H1 (cell line): Measurements from ENCODE around the gene NYAP2. TPM values are rescaled to one million over a fixed set of nuclear protein-coding genes. Genes with fewer than 3 reads are reported as not detected.

Experiments used
- CTCF ChIA-PET: fragments of 300-600 bp; sonication (Branson Sonifier 250); formaldehyde crosslinking; loops from one replicate; lab custom pipeline; 2021; ENCODE audit not compliant: partially characterized antibody; lab: Charles Lee
- POLR2A ChIA-PET: fragments of 300-600 bp; sonication (Branson Sonifier 250); formaldehyde crosslinking; loops from one replicate; lab custom pipeline; 2021; ENCODE audit warnings: inconsistent platforms; ENCODE audit not compliant: partially characterized antibody; lab: Charles Lee
- DNase-seq, 2 experiments: peaks; one replicate each; pipeline versions ENCODE4 v3.0.0 to v3.0.0-alpha.2; 2010 to 2022; ENCODE audit warnings: low spot score in 2 of 2, low read depth in 1 of 2, mixed read lengths in 1 of 2
- FAIRE-seq: peaks from 2 replicates; lab custom pipeline; 2011; peaks lifted over from hg19 to GRCh38; lab: Jason Lieb, UNC
- H2AFZ ChIP-seq: 2 replicates; pipeline ENCODE4 v1.8.1; 2012; ENCODE audit warnings: low read length, inconsistent platforms
- H2AK5ac ChIP-seq: 2 replicates; pipeline ENCODE4 v1.6.1; 2013; ENCODE audit warnings: low read depth, low read length
- H2BK120ac ChIP-seq: replicated peaks from 2 replicates; pipeline ENCODE3; 2013; ENCODE audit warnings: low read depth, low read length, inconsistent platforms
- H2BK12ac ChIP-seq: 2 replicates; pipeline ENCODE4 v1.6.1; 2013; ENCODE audit warnings: low read depth, low read length
- H2BK15ac ChIP-seq: 2 replicates; pipeline ENCODE4 v1.6.1; 2013; ENCODE audit warnings: low read length
- H2BK20ac ChIP-seq: 2 replicates; pipeline ENCODE4 v1.6.1; 2013; ENCODE audit warnings: low read length
- H2BK5ac ChIP-seq: 2 replicates; pipeline ENCODE4 v1.6.1; 2013; ENCODE audit warnings: low read depth, low read length
- H3K14ac ChIP-seq: 2 replicates; pipeline ENCODE4 v1.6.1; 2013; ENCODE audit warnings: inconsistent platforms; ENCODE audit not compliant: insufficient read length
- H3K18ac ChIP-seq: 2 replicates; pipeline ENCODE4 v1.6.1; 2013; ENCODE audit warnings: low read length; ENCODE audit errors: extremely low read depth
- H3K23ac ChIP-seq: 2 replicates; pipeline ENCODE4 v1.6.1; 2013; ENCODE audit warnings: inconsistent platforms; ENCODE audit not compliant: insufficient read length
- H3K23me2 ChIP-seq: 2 replicates; pipeline ENCODE4 v1.6.1; 2013; ENCODE audit warnings: low read depth, low read length
- H3K27ac ChIP-seq: 2 replicates; pipeline ENCODE4 v1.6.1; 2011; ENCODE audit warnings: low read depth, low read length, inconsistent platforms
- H3K27me3 ChIP-seq, 4 experiments: replicated peaks in 1 of 4; 1 replicate in 1 of 4; 2 replicates in 3 of 4; pipeline versions ENCODE4 v1.6.1 to v1.8.1; 2011 to 2013; ENCODE audit warnings: low read length in 3 of 4, mild to moderate bottlenecking in 3 of 4, inconsistent platforms in 2 of 4, mixed read lengths in 2 of 4, moderate library complexity in 1 of 4; ENCODE audit not compliant: control insufficient read depth in 3 of 4, insufficient read depth in 3 of 4; ENCODE audit errors: extremely low read depth in 1 of 4
- H3K36me3 ChIP-seq, 4 experiments: 2 replicates each; pipeline versions ENCODE4 v1.6.1 to v1.8.1; 2011 to 2013; ENCODE audit warnings: mild to moderate bottlenecking in 4 of 4, low read length in 3 of 4, moderate library complexity in 2 of 4, control low read depth in 1 of 4, inconsistent platforms in 1 of 4; ENCODE audit not compliant: insufficient read depth in 4 of 4, control insufficient read depth in 2 of 4
- H3K4ac ChIP-seq: replicated peaks from 2 replicates; pipeline ENCODE3; 2013; ENCODE audit warnings: low read length, low read depth, mixed read lengths, inconsistent platforms; ENCODE audit not compliant: insufficient read length
- H3K4me1 ChIP-seq, 4 experiments: replicated peaks in 1 of 4; 1 replicate in 1 of 4; 2 replicates in 3 of 4; pipeline versions ENCODE4 v1.6.1 to v1.8.1; 2011 to 2013; ENCODE audit warnings: low read length in 3 of 4, inconsistent platforms in 2 of 4, mixed read lengths in 1 of 4; ENCODE audit not compliant: insufficient read depth in 4 of 4, control insufficient read depth in 3 of 4
- H3K4me2 ChIP-seq, 2 experiments: 2 replicates each; pipeline versions ENCODE4 v1.6.1 to v1.8.1; 2011 to 2013; ENCODE audit warnings: low read depth in 2 of 2, low read length in 2 of 2, control low read depth in 1 of 2, inconsistent platforms in 1 of 2, mild to moderate bottlenecking in 1 of 2; ENCODE audit not compliant: insufficient read depth in 1 of 2
- H3K4me3 ChIP-seq, 4 experiments: fragments of 200-600, 300-600 bp in 1 of 4; sonication (generic), shearing (Covaris generic), sonication (Bioruptor Twin) in 1 of 4; 2 replicates each; pipeline versions ENCODE4 v1.5.1 to v1.8.1; 2011 to 2016; ENCODE audit warnings: low read length in 4 of 4, low read depth in 3 of 4, control low read depth in 2 of 4, inconsistent platforms in 2 of 4, mild to moderate bottlenecking in 2 of 4, mixed read lengths in 1 of 4, moderate library complexity in 1 of 4; ENCODE audit not compliant: insufficient read depth in 2 of 4; ENCODE audit errors: extremely low read depth in 1 of 4
- H3K56ac ChIP-seq: replicated peaks from 2 replicates; pipeline ENCODE3; 2013; ENCODE audit warnings: low read depth, mild to moderate bottlenecking, mixed read lengths, low read length, inconsistent platforms; ENCODE audit not compliant: insufficient read length
- H3K79me1 ChIP-seq: 2 replicates; pipeline ENCODE4 v1.6.1; 2013; ENCODE audit warnings: low read depth, low read length, control low read depth
- H3K79me2 ChIP-seq, 2 experiments: 2 replicates each; pipeline versions ENCODE4 v1.6.1 to v1.8.1; 2012 to 2013; ENCODE audit warnings: low read length in 2 of 2, mild to moderate bottlenecking in 2 of 2, inconsistent platforms in 1 of 2; ENCODE audit not compliant: insufficient read depth in 2 of 2, control insufficient read depth in 1 of 2
- H3K9ac ChIP-seq, 4 experiments: replicated peaks in 1 of 4; 1 replicate in 1 of 4; 2 replicates in 3 of 4; pipeline versions ENCODE4 v1.6.1 to v1.8.1; 2011 to 2013; ENCODE audit warnings: low read depth in 3 of 4, low read length in 3 of 4, control low read depth in 2 of 4, mild to moderate bottlenecking in 2 of 4, moderate library complexity in 2 of 4, inconsistent platforms in 1 of 4; ENCODE audit errors: extremely low read depth in 1 of 4
- H3K9me3 ChIP-seq, 2 experiments: 2 replicates each; pipeline versions ENCODE4 v1.6.1 to v1.8.1; 2012 to 2013; ENCODE audit warnings: mild to moderate bottlenecking in 2 of 2, moderate library complexity in 2 of 2, control low read depth in 1 of 2, inconsistent platforms in 1 of 2, low read depth in 1 of 2, low read length in 1 of 2, mixed read lengths in 1 of 2; ENCODE audit not compliant: insufficient read depth in 2 of 2
- H4K20me1 ChIP-seq, 2 experiments: replicated peaks in 1 of 2; 2 replicates each; pipeline versions ENCODE3 to v1.8.1; 2011 to 2013; ENCODE audit warnings: inconsistent platforms in 2 of 2, low read length in 2 of 2, mild to moderate bottlenecking in 1 of 2; ENCODE audit not compliant: insufficient read depth in 2 of 2, control insufficient read depth in 1 of 2
- H4K5ac ChIP-seq: 2 replicates; pipeline ENCODE4 v1.6.1; 2013; ENCODE audit warnings: low read length, low read depth, mixed read lengths, inconsistent platforms; ENCODE audit not compliant: insufficient read length
- H4K8ac ChIP-seq: 2 replicates; pipeline ENCODE4 v1.8.0; 2013; ENCODE audit warnings: mild to moderate bottlenecking, moderate library complexity, low read length, inconsistent platforms; ENCODE audit not compliant: insufficient read depth; ENCODE audit errors: extremely low read depth
- H4K91ac ChIP-seq: replicated peaks from 2 replicates; pipeline ENCODE3; 2013; ENCODE audit warnings: low read length, mixed read lengths, inconsistent platforms; ENCODE audit not compliant: insufficient read length
- CBX8 ChIP-seq: fragments of 300-800, 300-1000 bp; sonication (generic); IDR thresholded peaks from 2 replicates; pipeline ENCODE4 v1.7.1; 2016; ENCODE audit warnings: low read depth, low read length, borderline replicate concordance
- RAD21 ChIP-seq, 2 experiments: IDR thresholded peaks in 1 of 2; conservative IDR thresholded peaks in 1 of 2; 2 replicates each; pipeline ENCODE4 v1.6.1; 2011; ENCODE audit warnings: low read depth in 2 of 2, low read length in 2 of 2, improper control_type of control experiment in 1 of 2, inconsistent platforms in 1 of 2, mild to moderate bottlenecking in 1 of 2, moderate library complexity in 1 of 2
- polyA plus RNA-seq, 7 experiments: library from polyadenylated mRNA; depleted of rRNA in 3 of 7; stranded (reverse) in 5 of 7; unstranded in 2 of 7; fragments of >200 nt in 5 of 7; fragments of 200-250 nt in 2 of 7; gene quantifications; 1 replicate in 5 of 7; 2 replicates in 1 of 7; 4 replicates in 1 of 7; pipeline versions ENCODE4 v1.2.1 to v1.2.3, GENCODE V29; 2011 to 2013; ENCODE audit warnings: missing spikeins in 2 of 7, mixed read lengths in 2 of 7
- total RNA-seq: library from RNA; stranded (reverse); fragmentation: NEBNext Ultra II Directional; extraction: Animal tissue kit (Norgen Biotek cat#: 25700); gene quantifications from 2 replicates; pipeline ENCODE4 v1.2.1, GENCODE V29; 2021

Gene NYAP2
- total and polyA plus RNA-seq, 2 of the 8 experiments (the other 6 are each of a cell fraction or from before 2014, with no cell fraction given) = not detected

- TF ChIP-seq RAD21 (IDR thresholded peaks at IDR 0.05 in 1 of 2, conservative IDR thresholded peaks at IDR 0.05 in 1 of 2; ENCODE audit: low read depth in 2 of 2, low read length in 2 of 2) (peak; percentile 38 to 46), CBX8 (no peak)
- Histone ChIP-seq H2BK12ac (no peak overlapping the region), H3K36me3 (no peaks in the 10 kb centered on the region), H2AFZ (no peak overlapping the region), H3K79me2 (no peaks in the 10 kb centered on the region), H2BK20ac (no peak overlapping the region), H3K4ac (no peak overlapping the region), H4K8ac (no peak overlapping the region), H2BK15ac (no peak overlapping the region), H3K23me2 (no peaks in the 10 kb centered on the region), H3K9ac (no peak overlapping the region), H3K23ac (no peak overlapping the region), H3K14ac (no peak overlapping the region), H2BK5ac (no peak overlapping the region), H3K56ac (no peak overlapping the region), H3K4me2 (no peak overlapping the region), H4K5ac (no peak overlapping the region), H3K9me3 (no peaks in the 10 kb centered on the region), H3K27me3 (no peaks in the 10 kb centered on the region), H4K20me1 (no peaks in the 10 kb centered on the region), H3K79me1 (no peaks in the 10 kb centered on the region), H3K4me1 (no peaks in the 10 kb centered on the region), H2AK5ac (no peak overlapping the region), H3K18ac (no peak overlapping the region), H3K27ac (no peak overlapping the region), H3K4me3 (no peak overlapping the region), H4K91ac (no peak overlapping the region), H2BK120ac (no peak overlapping the region)
- CTCF ChIA-PET = interaction anchor here (0.5 to 2.2 kb wide), 8 partner anchors 9 to 434 kb away, joined by 3 to 15 read pairs (median 4); no protein-coding TSS in a partner anchor
- no peak for DNase-seq
- POLR2A ChIA-PET = no interaction called here
- FAIRE-seq = no peak
Observed at GRCh38 chr2:225556461-225556860, 157.0 kb downstream of the NYAP2 start.
